ENCODE results near the gene ZNHIT3. TPM values are rescaled to one million over a fixed set of nuclear protein-coding genes. Genes with fewer than 3 reads are reported as not detected.

Gene ZNHIT3
- total and polyA plus RNA-seq, 2 of the 13 experiments (the other 11 are each of a cell fraction or from before 2014, with no cell fraction given), result 66.6 to 77.4 TPM

- TF ChIP-seq ZBTB49 (CRISPR knock-in tag; IDR thresholded peaks at IDR 0.05; ENCODE audit: borderline replicate concordance) (no peak), ZNF446 (CRISPR knock-in tag; IDR thresholded peaks at IDR 0.05) (no peak), CHCHD3 (CRISPR knock-in tag; IDR thresholded peaks at IDR 0.05) (no peak), ZNF264 (CRISPR knock-in tag; IDR thresholded peaks at IDR 0.05) (peak; percentile 15; the same call in 1 of the 2 replicates), PHF5A (CRISPR knock-in tag; IDR thresholded peaks at IDR 0.05; ENCODE audit: low read depth, unreplicated experiment) (no peak), SP1 (IDR thresholded peaks at IDR 0.05) (no peak), SP1 (CRISPR knock-in tag; IDR thresholded peaks at IDR 0.05) (peak; percentile 42; the same call in 1 of the 2 replicates), ZFX (CRISPR knock-in tag; IDR thresholded peaks at IDR 0.05; ENCODE audit: low read depth) (peak; percentile 78), U2AF2 (IDR thresholded peaks at IDR 0.05; ENCODE audit: low read depth, low read length) (no peak), ATRX (CRISPR knock-in tag; IDR thresholded peaks at IDR 0.05; ENCODE audit: borderline replicate concordance) (no peak), ZNF616 (CRISPR knock-in tag; IDR thresholded peaks at IDR 0.05; ENCODE audit: low read depth) (peak; percentile 72; the same call in 1 of the 2 replicates), PHF8 (CRISPR knock-in tag; IDR thresholded peaks at IDR 0.05) (peak; percentile 87), GLI4 (CRISPR knock-in tag; IDR thresholded peaks at IDR 0.05; ENCODE audit: borderline replicate concordance) (0 out of 2 replicates have a peak, but pooled peaks have one; percentile 58), ZFAT (CRISPR knock-in tag; conservative IDR thresholded peaks at IDR 0.05) (peak; percentile 75; the same call in 1 of the 2 replicates), ZNF780A (CRISPR knock-in tag; IDR thresholded peaks at IDR 0.05) (peak; percentile 86), ZNF552 (CRISPR knock-in tag; IDR thresholded peaks at IDR 0.05; ENCODE audit: borderline replicate concordance) (0 out of 2 replicates have a peak, but pooled peaks have one; percentile 35), ZNF557 (CRISPR knock-in tag; IDR thresholded peaks at IDR 0.05) (0 out of 2 replicates have a peak, but pooled peaks have one; percentile 19), PHF20 (CRISPR knock-in tag; IDR thresholded peaks at IDR 0.05) (peak; percentile 89), MED8 (CRISPR knock-in tag; IDR thresholded peaks at IDR 0.05; ENCODE audit: insufficient replicate concordance) (peak; percentile 81), NFAT5 (CRISPR knock-in tag; IDR thresholded peaks at IDR 0.05) (peak; percentile 50; the same call in 1 of the 2 replicates), TFDP2 (CRISPR knock-in tag; IDR thresholded peaks at IDR 0.05) (peak; percentile 78)
Measured at GRCh38 chr17:36534840-36535668, 48.6 kb downstream of the ZNHIT3 start, which contains the start of the genes MYO19 and PIGW (continued).
